Measurements from ENCODE around the gene SERPINA12.
"Not testable (repeated sequence)": the region's sequence is repeated elsewhere in the genome, so short reads cannot be mapped to it uniquely, and the experiment has no call there.

Gene SERPINA12

GRCh38 chr14:94489336-94489735, 19.9 kb downstream of the SERPINA12 start:
- DNase-seq (ENCODE audit: low read depth in 3 of 3): no peak

GRCh38 chr14:94486883-94487282, 22.4 kb downstream of the SERPINA12 start:
- no peak for DNase-seq (ENCODE audit: low read depth in 3 of 3)

- DNase-seq (ENCODE audit: low read depth in 3 of 3): peak in 2 of 3 experiments; percentile 15 to 32
These were observed 23.1 kb downstream of the SERPINA12 start for GRCh38 chr14:94485944-94486841.

- no peak for DNase-seq (ENCODE audit: low read depth in 3 of 3)
These were observed 24.8 kb downstream of the SERPINA12 start for GRCh38 chr14:94484481-94484880.

GRCh38 chr14:94483729-94484275, 25.5 kb downstream of the SERPINA12 start:
- no peak for DNase-seq (ENCODE audit: low read depth in 3 of 3)

GRCh38 chr14:94483071-94483451, 26.2 kb downstream of the SERPINA12 start:
- no peak for DNase-seq (ENCODE audit: low read depth in 3 of 3)

GRCh38 chr14:94482132-94483070, 26.9 kb downstream of the SERPINA12 start:
- DNase-seq (ENCODE audit: low read depth in 3 of 3): not testable (repeated sequence)

- no peak for DNase-seq (ENCODE audit: low read depth in 3 of 3)
These were observed 27.7 kb downstream of the SERPINA12 start for GRCh38 chr14:94481468-94482131.

GRCh38 chr14:94480809-94481208, 28.5 kb downstream of the SERPINA12 start:
- DNase-seq (ENCODE audit: low read depth in 3 of 3): no peak

GRCh38 chr14:94478420-94478819, 30.8 kb downstream of the SERPINA12 start:
- no peak for DNase-seq (ENCODE audit: low read depth in 3 of 3)

- no peak for DNase-seq (ENCODE audit: low read depth in 3 of 3)
These were observed 33.2 kb downstream of the SERPINA12 start, which contains the start of gene SERPINA9 for GRCh38 chr14:94476023-94476422. Gene SERPINA9 (minus strand): TSS chr14:94476197. CDS start chr14:94469840, 6,357 bp downstream.

GRCh38 chr14:94474581-94475031, 34.7 kb downstream of the SERPINA12 start:
- no peak for DNase-seq (ENCODE audit: low read depth in 3 of 3)

GRCh38 chr14:94473666-94474410, 35.4 kb downstream of the SERPINA12 start:
- DNase-seq (ENCODE audit: low read depth in 3 of 3): no peak

- DNase-seq (ENCODE audit: low read depth in 3 of 3): no peak
These were observed 36.4 kb downstream of the SERPINA12 start for GRCh38 chr14:94472842-94473241.

- no peak for DNase-seq (ENCODE audit: low read depth in 3 of 3)
These were observed 38.2 kb downstream of the SERPINA12 start for GRCh38 chr14:94471045-94471444.

- no peak for DNase-seq (ENCODE audit: low read depth in 3 of 3)
These were observed 39.0 kb downstream of the SERPINA12 start for GRCh38 chr14:94470311-94470710.

GRCh38 chr14:94469261-94469660, 40.0 kb downstream of the SERPINA12 start:
- DNase-seq (ENCODE audit: low read depth in 3 of 3): no peak

- DNase-seq (ENCODE audit: low read depth in 3 of 3): no peak
These were observed 41.3 kb downstream of the SERPINA12 start for GRCh38 chr14:94467728-94468520.

GRCh38 chr14:94466706-94467370, 42.4 kb downstream of the SERPINA12 start:
- DNase-seq (ENCODE audit: low read depth in 3 of 3): no peak
